ENCODE measurements around the gene ZNF724. TPM values are rescaled to one million over a fixed set of nuclear protein-coding genes. Genes with fewer than 3 reads are reported as not detected.

Gene ZNF724
- total RNA-seq, 6 experiments from 2014 or later: 3.3 to 6.2 (median 5.5) TPM

DNA sequence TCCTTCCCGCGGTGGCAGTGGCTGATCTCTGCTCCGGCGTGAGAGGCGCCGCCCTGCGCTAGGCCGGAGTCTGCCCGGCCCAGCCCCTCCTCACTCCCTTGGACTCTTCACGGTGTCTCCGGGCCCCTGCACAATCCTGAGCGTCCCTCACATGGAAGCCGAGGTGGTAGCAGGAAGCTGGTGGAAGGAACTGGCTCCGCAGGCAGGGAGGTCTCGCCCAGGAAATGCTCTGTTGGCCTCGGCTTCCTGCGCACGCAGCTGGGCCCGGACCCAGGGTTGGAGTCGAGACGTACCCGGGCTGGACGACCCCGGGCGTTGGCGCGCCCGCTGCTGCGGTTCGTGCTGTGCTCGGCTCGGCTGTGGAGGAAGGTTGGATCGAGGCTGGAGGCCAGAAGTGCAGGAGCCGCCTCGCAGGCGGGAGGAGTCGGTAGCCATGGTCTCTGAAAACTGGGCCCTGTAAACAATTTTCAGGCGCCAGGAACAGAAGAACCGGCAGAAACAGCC, 46.3 kb downstream of the ZNF724 start:
- Mint-ChIP-seq H3K4me1 (ENCODE audit: low read depth) (no peaks in the 10 kb centered on the region), H3K9me3 (peaks cover 23% of the 10 kb centered on the region), H3K27me3 (ENCODE audit: insufficient read depth) (no peaks in the 10 kb centered on the region), H3K4me3 (no peak overlapping the region), H3K27ac (no peak overlapping the region), H3K36me3 (ENCODE audit: low read depth) (no peaks in the 10 kb centered on the region)
- DNase-seq: no peak
- TF ChIP-seq, protein P1, sequence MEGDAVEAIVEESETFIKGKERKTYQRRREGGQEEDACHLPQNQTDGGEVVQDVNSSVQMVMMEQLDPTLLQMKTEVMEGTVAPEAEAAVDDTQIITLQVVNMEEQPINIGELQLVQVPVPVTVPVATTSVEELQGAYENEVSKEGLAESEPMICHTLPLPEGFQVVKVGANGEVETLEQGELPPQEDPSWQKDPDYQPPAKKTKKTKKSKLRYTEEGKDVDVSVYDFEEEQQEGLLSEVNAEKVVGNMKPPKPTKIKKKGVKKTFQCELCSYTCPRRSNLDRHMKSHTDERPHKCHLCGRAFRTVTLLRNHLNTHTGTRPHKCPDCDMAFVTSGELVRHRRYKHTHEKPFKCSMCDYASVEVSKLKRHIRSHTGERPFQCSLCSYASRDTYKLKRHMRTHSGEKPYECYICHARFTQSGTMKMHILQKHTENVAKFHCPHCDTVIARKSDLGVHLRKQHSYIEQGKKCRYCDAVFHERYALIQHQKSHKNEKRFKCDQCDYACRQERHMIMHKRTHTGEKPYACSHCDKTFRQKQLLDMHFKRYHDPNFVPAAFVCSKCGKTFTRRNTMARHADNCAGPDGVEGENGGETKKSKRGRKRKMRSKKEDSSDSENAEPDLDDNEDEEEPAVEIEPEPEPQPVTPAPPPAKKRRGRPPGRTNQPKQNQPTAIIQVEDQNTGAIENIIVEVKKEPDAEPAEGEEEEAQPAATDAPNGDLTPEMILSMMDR (IDR thresholded peaks at IDR 0.05): no peak

DNA sequence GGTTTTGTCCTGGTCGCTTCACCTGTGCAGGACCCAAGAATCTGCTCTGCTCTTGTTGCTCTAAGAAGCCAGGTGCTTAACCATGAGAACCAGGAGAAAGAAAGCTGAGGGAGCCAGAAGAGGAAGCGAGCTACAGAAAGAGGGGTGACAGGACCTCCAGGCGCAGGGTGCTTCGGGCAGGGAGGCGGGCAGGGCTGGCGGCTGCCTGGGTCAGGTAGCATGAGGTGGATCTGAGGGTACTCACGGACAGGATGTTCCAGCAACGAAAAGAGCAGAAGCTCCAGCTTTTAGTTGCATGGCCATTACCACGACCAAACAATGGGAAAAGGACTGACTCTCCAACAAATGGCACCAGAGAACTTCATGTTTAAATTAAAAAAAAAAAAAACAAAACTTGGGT, 59.9 kb downstream of the ZNF724 start:
- TF ChIP-seq, protein P1 (IDR thresholded peaks at IDR 0.05): no peak
- DNase-seq: no peak
- Mint-ChIP-seq H3K36me3 (ENCODE audit: low read depth) (no peaks in the 10 kb centered on the region), H3K4me1 (ENCODE audit: low read depth) (no peaks in the 10 kb centered on the region), H3K4me3 (no peak overlapping the region), H3K27me3 (ENCODE audit: insufficient read depth) (no peaks in the 10 kb centered on the region), H3K9me3 (peaks cover 25% of the 10 kb centered on the region), H3K27ac (no peak overlapping the region)

DNA sequence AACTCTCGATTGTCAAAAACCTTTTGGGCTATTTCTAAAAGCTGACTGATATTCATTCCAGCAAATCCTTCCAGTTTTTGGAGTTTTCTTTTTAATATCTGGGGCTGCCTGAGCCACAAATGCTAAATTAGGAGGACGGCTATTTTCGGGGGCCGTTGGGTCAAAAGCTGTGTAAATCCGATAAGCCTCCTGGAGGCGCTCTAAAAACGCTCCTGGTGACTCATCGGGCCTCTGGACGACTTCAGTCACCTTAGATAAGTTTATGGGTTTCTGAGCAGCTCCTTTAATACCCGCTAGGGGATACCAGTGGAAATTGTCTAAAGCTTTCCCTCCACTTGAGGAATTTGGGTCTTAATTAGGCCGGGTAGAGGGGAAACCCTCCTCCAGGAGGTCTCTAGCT, 66.9 kb downstream of the ZNF724 start:
- Mint-ChIP-seq H3K27me3 (ENCODE audit: insufficient read depth) (no peaks in the 10 kb centered on the region; the same call in 1 of the 2 replicates), H3K4me3 (no peak overlapping the region), H3K27ac (no peak overlapping the region), H3K36me3 (ENCODE audit: low read depth) (no peaks in the 10 kb centered on the region), H3K4me1 (ENCODE audit: low read depth) (no peaks in the 10 kb centered on the region), H3K9me3 (peaks cover 69% of the 10 kb centered on the region)
- DNase-seq: no peak
- TF ChIP-seq, protein P1 (IDR thresholded peaks at IDR 0.05): no peak

Other genes with a start within 250 kb of the ZNF724 start
- not detected for gene ZNF728, start 247.2 kb downstream of the ZNF724 start, total RNA-seq (2021; fragmentation: NEBNext Ultra II Directional; extraction: Animal tissue kit (Norgen Biotek cat#: 25700))
- gene ZNF730, start 133.4 kb downstream of the ZNF724 start, total RNA-seq (2021; fragmentation: NEBNext Ultra II Directional; extraction: Animal tissue kit (Norgen Biotek cat#: 25700)): 1 to 10 TPM in 3 of 6 experiments, under 1 TPM in 3; 0.38 to 2.1 (median 1.1) TPM
- 10 to 100 TPM; 19.5 to 27.4 (median 22.1) TPM for gene ZNF91, start 145.1 kb upstream of the ZNF724 start, total RNA-seq (2021; fragmentation: NEBNext Ultra II Directional; extraction: Animal tissue kit (Norgen Biotek cat#: 25700))

Measured in HFFc6 (cell line).